Midbrain (tissue), 1 donor: ENCODE results near the gene KIF3B.
"Not testable (repeated sequence)": the region's sequence is repeated elsewhere in the genome, so short reads cannot be mapped to it uniquely, and the experiment has no call there.

ENCODE experiments used
- DNase-seq: peaks from one replicate; lab custom pipeline; 2025; lab: John Stamatoyannopoulos, UW

The KIF3B gene

GRCh38 chr20:32357375-32357868 lies 80.0 kb downstream of the KIF3B start:
- no peak for DNase-seq

GRCh38 chr20:32357869-32358631 lies 80.6 kb downstream of the KIF3B start, which contains the start of gene ASXL1:
Gene ASXL1, plus strand, starts transcription at chr20:32358331. Its CDS starts 445 bp downstream, at chr20:32358776.
- DNase-seq: peak; percentile 96

- DNase-seq: no peak
Measured at GRCh38 chr20:32358632-32358882, 81.1 kb downstream of the KIF3B start.

GRCh38 chr20:32358883-32359632 lies 81.6 kb downstream of the KIF3B start:
- peak; percentile 53 for DNase-seq

- DNase-seq: no peak
Measured at GRCh38 chr20:32359633-32360332, 82.3 kb downstream of the KIF3B start.

- DNase-seq: no peak
Measured at GRCh38 chr20:32360333-32360634, 82.8 kb downstream of the KIF3B start.

- no peak for DNase-seq
Measured at GRCh38 chr20:32362901-32363364, 85.5 kb downstream of the KIF3B start.

- no peak for DNase-seq
Measured at GRCh38 chr20:32363492-32363891, 86.0 kb downstream of the KIF3B start.

- no peak for DNase-seq
Measured at GRCh38 chr20:32364554-32365208, 87.2 kb downstream of the KIF3B start.

- no peak for DNase-seq
Measured at GRCh38 chr20:32365564-32365963, 88.1 kb downstream of the KIF3B start.

- DNase-seq: no peak
Measured at GRCh38 chr20:32366380-32366779, 88.9 kb downstream of the KIF3B start.

- DNase-seq: no peak
Measured at GRCh38 chr20:32368323-32368722, 90.9 kb downstream of the KIF3B start.

GRCh38 chr20:32368925-32369324 lies 91.5 kb downstream of the KIF3B start:
- DNase-seq: no peak

GRCh38 chr20:32370897-32371296 lies 93.4 kb downstream of the KIF3B start:
- no peak for DNase-seq

GRCh38 chr20:32378461-32378860 lies 101.0 kb downstream of the KIF3B start:
- DNase-seq: no peak

- not testable (repeated sequence) for DNase-seq
Measured at GRCh38 chr20:32380037-32380436, 102.6 kb downstream of the KIF3B start.

GRCh38 chr20:32380745-32381144 lies 103.3 kb downstream of the KIF3B start:
- DNase-seq: no peak

GRCh38 chr20:32382102-32382950 lies 104.9 kb downstream of the KIF3B start:
- no peak for DNase-seq

GRCh38 chr20:32383441-32383840 lies 106.0 kb downstream of the KIF3B start:
- not testable (repeated sequence) for DNase-seq
